ENCODE results near the gene AFDN.

Gene AFDN

DNA sequence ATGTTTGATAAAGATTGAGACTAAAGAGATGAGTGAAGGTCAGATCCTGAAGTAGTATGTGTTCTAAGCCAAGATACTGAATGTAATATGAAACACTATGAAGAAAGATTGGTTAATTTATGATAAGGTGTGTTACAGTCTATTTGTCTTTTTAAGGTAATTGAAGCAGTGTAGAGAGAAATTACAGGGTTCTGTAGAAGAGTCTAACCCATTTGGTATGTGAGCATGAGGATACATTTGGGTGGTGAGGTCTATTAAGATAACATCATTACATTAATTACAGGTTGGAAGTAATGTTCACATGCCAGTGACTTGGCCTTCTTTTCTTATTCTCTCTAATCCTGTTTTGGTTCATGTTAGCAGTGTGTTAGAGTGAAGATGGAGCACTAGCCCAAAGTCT lies 61.4 kb downstream of the AFDN start:
- no peak for DNase-seq

DNA sequence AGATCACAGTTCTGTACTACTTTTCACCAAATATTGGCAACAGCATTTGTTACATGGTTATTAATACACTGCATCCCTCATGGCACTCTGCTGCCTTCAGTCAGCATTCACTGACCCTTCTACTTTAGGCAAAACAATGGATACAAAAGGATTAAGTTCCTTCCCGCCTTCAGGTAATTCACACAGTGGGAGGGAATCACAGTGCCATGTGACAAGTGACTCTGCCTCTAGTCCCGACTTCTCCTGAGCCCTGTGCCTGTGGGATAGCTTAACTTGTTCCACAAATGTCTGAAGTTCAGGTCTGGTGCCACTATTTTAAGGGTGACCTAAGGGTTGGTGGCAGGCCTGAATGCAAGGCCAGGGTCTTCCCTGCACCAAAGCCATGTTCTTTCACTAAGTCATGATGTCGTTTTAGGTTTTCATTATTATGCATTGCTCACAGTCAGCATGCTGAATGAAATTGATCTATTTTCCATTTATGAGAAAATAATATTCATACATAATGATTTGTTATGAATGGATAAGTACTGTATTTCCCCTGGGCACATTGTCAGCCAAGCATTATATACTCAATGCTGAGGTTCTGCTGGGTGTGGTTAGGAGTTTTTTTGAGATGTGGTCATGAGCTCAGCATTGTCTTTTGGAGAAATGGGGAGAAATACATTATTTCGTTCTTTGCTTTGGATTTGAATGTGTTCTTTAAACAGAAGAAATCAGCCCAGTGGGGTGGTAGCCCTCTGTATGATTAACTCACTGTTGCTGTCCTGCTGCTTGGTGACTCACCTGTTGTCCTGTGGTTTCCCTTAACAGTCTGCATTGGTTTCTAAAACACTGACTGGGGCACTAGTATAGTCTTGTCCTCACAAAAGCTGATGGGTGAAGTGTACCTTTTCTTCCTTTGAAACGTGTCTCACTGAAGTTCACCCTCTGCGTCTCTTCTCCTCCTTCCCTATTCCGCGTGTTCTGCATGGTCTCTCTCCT lies 66.4 kb downstream of the AFDN start:
- no peak for DNase-seq

DNA sequence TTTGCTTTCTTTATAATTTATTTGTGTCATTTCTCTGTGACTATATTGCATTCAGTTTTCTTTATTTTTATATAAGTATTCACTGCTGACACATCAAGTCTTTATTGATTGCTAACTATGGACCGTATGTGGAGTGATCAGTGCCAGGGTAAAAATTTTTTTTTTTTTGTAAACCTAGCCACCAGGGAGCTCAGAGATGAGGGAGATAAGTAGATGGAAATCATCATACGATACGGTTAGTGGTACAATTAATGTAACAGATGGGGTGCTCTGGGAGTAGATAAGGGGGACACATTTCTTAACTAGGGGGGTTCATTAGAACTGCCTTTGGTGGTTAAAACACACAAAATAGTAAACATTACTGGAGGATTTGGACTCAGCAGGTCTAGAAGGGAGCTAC lies 68.3 kb downstream of the AFDN start:
- no peak for DNase-seq

DNA sequence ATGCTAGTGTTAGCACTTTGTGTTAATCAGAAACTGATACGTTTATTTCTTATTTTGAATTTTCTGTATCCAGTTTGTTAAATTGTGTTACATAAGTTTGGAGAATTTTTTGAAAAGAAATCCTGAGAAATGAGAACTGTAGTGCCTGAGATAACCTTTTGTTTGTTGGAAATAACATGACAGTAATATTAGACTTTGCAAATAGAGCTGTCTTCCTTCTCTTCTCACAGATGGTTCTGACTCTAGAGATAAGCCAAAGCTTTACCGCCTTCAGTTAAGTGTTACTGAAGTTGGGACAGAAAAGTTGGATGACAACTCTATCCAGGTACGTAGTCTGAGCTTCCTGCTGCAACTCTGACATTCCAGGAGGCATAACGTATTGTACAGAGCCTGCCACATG lies 69.9 kb downstream of the AFDN start:
- DNase-seq = no peak

DNA sequence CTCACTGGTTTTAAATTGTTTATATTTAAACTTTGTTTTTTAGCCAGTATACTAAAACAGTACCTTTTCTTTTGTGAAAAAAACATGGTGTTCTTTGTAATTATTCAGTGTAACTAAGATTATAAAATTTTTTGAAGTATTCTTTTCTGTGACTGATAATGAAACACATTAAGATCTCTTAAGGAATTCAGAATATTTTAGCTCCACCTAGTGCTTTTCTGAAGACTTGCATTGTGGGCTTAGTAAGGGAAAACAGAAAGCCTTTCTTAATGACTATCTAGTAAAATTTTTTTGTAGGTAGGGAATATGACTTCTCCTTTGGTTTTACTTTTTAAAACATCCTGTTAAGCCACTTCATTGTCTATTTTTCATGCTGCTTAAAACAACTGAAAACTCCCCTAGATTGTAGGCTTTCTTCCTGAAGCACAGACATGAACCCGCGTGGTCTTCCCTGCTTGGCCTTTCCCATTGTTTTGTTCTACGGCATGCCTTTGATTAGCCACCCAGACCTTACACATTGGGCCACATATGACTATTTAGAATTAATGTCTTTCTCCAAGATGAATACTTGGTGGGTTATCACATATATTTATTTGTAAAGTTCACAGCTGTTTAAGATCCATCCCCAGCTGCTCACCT lies 72.1 kb downstream of the AFDN start:
- no peak for DNase-seq

DNA sequence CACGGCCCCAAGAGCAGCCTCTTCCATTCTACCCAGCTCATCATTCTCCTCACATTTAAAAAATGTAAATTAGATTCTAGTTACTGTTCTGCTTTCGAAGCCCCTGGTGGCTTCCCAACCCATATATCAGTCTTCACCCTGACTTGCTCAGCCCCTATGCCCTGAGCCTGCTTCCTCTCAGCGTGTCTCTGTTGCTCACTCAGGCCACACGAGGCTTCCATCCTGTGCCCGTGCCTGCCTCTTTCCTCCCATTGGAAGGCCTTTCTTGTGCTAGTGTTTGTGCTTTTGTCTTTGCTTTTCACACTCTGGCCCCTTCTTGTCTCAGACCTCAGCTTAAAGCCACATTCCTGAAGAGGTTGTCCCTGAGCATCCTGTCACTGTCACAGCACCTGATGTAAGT lies 78.1 kb downstream of the AFDN start:
- DNase-seq = no peak

DNA sequence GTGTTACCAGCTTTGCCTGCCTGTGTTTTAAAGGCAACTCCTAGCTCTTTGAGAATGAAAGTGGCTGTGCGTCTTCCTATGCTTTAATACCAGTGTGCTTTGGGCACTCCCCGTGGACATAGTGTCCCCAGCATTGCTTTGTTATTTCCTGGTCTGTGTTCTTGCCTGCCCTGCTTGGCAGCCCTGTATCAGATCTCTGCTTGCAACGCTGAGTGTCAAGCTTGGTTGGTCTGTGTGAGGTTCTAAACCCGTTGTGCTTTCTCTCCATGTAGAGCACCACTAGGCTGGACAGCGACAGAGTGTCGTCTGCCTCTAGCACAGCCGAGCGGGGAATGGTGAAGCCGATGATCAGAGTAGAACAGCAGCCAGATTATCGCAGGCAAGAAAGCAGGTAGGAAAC lies 80.2 kb downstream of the AFDN start:
- DNase-seq = no peak

DNA sequence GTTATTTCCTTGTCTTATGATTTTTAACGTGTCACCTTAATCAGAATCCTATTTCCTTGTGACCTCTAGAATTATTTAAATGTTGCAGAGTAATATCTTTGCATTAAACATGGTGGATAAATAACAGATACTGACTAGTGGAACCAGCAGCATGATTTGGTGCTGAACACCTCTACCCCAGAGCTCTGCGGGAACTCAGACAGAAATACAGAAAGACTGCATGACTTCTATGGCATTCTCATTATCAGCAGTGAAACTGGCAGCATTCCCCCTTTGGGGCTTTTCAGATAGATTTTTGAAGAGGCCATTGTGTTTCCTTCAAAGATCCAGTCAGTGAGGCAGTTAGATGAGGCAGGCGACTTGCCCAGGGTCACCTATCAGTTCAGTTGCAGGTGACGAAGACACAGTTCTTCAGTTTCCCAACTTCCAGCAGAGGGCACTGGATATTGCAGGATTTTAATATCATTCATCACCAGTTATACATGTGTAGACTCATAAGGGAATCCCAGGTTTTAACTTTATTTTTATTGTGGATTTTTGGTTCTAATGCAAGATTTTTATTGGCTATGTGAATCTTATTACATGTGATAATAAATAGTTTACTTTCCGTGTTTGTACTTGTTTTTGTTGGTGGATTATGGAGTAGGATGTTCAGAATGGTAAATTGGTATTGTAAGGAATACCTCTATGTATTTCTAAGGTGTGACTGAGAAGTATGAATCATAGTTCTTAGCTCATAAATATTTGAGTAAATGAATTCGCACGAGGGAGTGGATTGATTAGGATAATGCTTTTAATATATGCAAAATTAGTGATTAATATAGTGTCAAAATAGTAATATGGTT lies 81.3 kb downstream of the AFDN start:
- DNase-seq = no peak

DNA sequence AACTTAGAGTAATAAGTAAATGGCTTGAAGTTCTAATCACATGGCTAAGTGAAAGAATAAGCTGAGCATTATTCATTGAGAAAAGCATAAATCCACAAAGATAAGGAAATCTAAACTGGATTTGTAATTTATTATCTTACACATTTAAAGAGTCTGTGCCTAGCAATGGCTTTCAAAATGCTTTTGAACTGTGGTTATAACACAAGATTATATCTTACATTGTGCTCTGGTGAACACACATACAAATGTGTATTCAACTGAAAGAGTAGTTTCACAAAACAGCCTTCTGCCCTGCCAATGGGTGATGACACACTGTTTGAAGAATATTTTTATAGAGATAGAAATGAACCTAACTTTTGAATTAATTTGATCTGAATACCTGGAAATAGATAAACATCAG lies 83.3 kb downstream of the AFDN start:
- DNase-seq = no peak

DNA sequence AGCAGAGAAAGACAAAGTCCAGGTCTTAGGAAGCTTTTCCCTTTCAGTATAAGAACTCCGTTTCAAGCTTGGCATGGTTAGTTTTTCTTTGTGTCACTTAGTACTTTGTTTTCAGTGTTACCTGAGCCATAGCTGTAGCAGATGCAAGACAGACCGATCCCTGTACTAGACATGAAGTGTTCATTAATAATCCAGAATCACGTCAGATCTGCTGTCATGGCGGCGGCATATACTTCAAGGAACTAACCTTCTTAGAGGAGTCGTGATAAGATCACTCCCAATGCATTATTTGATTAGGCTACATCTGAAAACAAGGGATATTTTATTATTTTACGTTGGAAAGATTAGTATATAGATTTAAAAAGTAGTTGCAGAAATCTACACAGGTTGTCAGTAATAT lies 83.9 kb downstream of the AFDN start:
- DNase-seq = no peak

DNA sequence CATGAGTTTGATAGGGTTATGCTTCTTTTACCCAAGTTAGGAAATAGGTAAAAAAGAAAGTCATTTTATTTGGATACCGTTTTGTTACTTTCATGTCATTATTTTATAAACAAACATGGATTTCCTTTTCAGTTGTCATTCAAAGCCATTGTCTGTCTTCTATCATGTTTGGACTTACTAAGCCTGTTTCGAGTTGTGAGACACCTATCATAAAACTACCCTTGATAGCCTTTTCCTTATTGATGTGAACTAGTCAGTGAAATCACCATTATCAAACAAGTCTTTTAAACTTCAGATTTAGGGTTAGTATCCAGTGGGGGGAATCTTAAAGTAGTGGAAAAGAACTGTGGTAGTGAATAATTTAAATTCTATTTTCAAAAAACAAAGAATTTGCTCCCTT lies 85.8 kb downstream of the AFDN start:
- DNase-seq = no peak

DNA sequence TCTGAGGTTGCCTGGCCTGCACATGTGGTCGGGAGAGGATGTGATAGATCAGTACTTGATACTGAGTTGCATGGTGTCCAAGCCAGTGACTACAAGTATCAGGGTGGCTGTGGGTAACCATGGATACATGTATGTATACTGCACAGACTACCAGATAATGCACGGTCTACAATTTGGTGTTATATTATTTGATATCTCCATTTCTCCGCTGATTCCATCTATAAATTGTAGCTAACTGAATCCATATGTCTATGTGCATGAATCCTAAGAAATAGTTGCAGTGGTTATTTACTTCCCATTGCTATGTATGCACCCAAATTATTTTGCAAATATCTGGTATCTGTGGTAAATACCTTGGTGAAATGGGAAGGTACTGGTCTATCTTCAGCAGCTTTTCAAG lies 87.0 kb downstream of the AFDN start:
- DNase-seq = no peak

DNA sequence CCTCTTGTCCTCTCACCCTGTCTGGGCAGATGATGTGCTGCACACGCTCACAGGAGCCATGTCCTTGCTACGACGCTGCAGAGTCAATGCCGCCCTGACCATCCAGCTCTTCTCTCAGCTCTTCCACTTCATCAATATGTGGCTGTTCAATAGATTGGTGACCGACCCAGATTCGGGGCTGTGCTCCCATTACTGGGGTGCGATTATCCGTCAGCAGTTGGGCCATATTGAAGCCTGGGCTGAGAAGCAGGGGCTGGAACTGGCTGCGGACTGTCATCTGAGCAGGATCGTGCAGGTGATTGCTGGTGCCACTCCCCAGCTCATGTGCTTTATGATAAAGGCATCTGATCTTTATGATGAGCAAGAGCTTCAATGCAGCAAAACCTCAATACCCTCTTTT lies 88.4 kb downstream of the AFDN start:
- no peak for DNase-seq

DNA sequence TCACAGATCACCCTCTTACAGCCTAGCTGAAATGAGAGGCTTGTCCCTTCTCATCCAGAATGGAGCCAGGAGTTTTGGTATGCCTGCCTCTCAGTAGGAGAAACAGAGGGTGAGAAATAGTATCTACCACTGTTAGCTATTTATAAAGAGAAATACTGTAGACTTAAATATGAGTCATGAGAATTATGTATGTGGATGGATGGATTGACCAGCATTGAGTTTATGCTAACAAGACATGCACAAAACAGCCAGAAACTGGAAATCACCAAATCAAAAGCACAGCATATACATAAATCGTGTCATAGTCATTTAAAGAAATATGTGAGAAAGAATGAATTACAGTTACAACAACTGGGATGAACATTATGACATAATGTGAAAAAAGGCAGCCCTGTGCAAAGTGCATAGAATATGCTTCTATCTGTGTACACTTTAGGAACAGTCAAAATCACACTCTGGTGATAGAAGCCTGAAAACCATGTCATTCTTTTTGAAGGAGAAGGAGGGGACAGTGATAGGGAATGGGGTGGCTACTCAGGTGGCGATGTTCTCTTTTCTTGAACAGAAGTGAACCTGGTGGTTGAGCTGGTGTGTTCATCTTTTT lies 90.9 kb downstream of the AFDN start:
- DNase-seq = no peak

DNA sequence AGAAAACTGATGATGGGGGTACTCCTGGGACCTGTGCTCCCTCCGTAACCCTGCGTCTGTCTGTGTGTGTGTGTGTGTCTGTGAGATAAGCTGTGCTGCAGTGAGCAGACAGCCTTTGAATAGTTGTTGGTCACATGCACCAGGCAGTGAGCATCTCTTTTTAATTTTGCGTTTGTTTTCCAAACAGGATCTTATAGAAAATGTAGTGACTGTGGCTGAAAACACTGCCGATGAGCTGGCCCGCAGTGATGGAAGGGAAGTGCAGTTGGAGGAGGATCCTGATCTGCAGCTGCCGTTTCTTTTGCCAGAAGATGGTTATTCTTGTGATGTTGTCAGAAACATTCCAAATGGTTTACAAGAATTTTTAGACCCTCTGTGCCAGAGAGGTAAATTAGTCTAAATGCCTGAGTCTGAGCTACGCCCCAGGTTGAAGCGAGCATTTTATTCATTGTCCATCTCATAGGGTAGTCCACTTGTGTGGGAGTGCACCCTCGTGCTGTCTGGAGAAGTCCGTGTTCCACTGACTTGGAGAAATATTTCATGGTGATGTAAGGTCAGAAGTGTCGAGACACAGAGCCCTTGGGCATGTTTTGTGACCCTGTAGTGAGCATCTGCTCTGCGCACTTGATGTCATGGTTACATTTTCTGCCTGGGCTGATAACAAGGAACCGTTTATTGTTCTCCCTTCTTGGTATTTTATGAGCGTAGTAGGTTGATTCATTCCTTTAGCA lies 92.0 kb downstream of the AFDN start:
- no peak for DNase-seq

DNA sequence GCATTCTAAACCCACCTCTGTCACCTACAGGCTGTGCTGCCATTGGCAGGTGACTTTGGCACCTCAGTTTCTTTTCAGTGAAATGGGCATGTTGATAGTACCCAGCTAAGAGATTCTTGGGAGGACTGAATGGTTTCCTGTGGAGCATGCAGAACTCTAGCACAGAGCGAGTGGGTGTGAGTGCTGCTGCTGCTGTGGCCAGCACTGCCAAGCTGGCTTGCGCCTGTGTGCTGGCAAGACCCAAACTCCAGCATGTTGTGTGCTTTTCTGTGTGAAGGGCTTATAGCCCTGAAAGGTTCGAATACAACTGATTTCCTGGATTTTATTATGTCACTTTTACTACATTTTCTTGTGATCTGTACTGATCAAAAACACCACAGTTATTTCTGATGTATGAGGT lies 92.6 kb downstream of the AFDN start:
- no peak for DNase-seq

DNA sequence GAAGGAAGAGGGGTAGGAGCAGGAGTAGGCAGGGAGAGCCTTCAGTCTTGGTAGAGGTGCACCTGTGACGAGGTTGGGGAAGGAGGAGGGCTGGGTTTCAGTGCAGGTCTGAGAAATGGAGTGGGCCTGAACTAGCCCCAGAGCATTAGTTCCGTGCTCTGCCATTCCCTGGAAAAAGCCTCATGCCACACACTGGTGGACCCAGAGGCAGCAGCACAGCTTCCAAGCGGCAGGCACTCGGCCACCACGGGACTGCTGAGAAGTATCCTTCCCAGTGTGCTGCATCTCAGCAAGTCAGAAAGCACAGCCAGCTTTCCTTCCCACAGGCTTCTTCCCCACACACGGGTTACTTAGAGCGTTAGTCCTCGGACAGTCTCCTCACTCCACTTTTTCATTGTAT lies 93.5 kb downstream of the AFDN start:
- no peak for DNase-seq

DNA sequence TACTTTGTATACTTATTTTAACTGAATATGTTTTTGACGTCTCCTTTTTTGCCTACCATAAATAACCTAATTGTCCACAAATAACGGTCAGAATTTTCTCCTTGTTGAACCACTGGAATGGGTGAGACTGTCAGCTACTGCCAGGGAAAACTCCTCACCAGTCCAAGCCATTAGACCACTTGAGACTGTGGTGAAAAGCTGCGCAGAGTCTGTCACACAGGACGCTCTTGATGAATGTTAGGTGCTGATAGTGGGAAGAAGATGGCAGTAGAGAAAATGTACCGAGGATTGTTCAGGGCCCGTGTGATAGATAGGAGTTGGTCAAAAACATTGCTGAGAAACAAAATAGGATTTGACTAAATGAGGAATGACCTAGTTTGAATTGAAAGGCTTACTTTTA lies 95.1 kb downstream of the AFDN start:
- no peak for DNase-seq

DNA sequence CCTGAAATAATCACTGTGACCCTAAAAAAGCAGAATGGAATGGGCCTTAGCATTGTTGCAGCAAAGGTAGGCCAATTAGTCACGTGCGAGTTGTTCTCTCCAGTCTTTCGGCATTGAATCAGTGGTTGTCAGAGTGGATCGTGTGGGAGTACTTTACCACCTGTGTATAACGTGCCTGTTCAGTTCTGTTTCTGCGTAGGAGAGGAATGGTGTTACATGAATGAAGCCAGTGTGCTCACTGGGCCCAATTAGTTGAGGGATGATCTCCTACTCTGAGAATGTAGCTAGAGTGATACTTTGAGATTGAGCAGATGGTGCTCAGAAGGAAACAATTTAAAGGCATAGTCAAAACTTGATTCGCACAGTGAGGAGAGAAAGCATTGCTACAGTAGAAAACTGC lies 98.3 kb downstream of the AFDN start:
- no peak for DNase-seq

DNA sequence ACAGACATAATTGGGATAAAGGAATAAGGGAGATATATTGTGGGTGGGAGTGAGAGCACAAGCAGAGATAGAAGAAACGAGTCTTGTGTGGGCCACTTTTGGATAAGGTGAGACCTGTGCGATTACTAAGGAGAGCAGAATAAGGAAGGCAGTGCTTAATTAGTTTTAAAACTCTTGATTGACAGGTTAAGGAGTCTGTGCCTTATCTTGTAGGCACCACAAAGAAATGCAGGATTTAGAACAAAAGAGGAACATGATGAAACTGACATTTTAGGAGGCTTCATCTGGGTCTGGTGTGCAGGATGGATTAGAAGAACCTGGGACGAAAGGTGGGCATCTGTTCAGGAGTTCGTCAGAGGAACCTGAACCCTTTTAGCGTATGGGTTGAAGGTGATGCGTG lies 100.5 kb downstream of the AFDN start:
- DNase-seq = no peak

DNA sequence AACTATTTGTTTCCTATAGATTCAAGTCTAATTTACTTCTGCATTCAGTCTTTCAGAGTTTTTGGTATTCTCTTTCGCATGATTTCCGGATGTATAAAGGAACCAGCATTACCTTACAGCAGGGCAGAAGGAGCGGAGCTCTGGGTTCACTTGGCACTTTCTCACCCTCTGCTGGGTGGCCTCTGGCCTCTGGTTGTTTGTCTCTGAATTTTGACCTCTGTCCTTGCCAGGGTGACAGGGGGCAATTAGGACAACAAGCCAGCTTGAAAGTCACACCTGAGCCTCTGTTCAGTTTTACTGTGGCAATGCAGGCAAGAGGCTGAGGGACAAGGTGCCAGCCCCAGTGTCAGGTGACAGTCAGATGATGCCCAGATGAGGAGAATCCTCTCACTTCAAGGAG lies 101.4 kb downstream of the AFDN start:
- DNase-seq = no peak

DNA sequence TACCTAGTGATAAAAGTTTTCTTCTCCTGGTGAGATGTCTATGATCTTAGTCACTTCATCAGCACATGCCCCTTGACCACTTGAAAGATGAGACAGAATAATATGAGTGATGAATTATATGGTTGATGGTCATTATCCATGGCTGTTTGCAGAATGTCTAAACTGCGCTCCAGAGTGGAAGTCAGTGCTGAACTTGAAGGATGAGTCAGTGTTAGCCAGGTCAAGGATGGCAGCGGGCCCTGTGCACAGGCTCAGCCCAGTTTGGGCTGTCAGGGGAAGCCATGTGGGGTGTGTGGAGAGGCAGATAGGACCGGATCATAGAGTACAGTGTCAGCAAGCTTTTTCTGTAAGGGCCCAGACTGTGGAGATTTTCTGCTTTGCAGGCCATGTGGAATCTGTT lies 103.6 kb downstream of the AFDN start:
- DNase-seq = no peak
